Neuron (in vitro differentiated cells): ENCODE measurements around the gene FARSA.

Experiments used
- H2AFZ ChIP-seq: one replicate; pipeline ENCODE4 v1.6.1; 2013; ENCODE audit warnings: low read depth, mild to moderate bottlenecking, inconsistent platforms, low read length, moderate library complexity
- H3K27me3 ChIP-seq: one replicate; pipeline ENCODE4 v1.6.1; 2013; ENCODE audit warnings: low read length; ENCODE audit not compliant: insufficient read depth
- H3K36me3 ChIP-seq: one replicate; pipeline ENCODE4 v1.6.1; 2013; ENCODE audit warnings: low read length; ENCODE audit not compliant: insufficient read depth
- H3K4me1 ChIP-seq: one replicate; pipeline ENCODE4 v1.6.1; 2013; ENCODE audit warnings: low read length; ENCODE audit not compliant: insufficient read depth
- H3K4me3 ChIP-seq: 2 replicates; pipeline ENCODE4 v1.5.1; 2013; ENCODE audit warnings: mild to moderate bottlenecking, low read length, moderate library complexity
- H3K9me3 ChIP-seq: one replicate; pipeline ENCODE4 v1.6.1; 2013; ENCODE audit warnings: low read length

Gene FARSA

DNA sequence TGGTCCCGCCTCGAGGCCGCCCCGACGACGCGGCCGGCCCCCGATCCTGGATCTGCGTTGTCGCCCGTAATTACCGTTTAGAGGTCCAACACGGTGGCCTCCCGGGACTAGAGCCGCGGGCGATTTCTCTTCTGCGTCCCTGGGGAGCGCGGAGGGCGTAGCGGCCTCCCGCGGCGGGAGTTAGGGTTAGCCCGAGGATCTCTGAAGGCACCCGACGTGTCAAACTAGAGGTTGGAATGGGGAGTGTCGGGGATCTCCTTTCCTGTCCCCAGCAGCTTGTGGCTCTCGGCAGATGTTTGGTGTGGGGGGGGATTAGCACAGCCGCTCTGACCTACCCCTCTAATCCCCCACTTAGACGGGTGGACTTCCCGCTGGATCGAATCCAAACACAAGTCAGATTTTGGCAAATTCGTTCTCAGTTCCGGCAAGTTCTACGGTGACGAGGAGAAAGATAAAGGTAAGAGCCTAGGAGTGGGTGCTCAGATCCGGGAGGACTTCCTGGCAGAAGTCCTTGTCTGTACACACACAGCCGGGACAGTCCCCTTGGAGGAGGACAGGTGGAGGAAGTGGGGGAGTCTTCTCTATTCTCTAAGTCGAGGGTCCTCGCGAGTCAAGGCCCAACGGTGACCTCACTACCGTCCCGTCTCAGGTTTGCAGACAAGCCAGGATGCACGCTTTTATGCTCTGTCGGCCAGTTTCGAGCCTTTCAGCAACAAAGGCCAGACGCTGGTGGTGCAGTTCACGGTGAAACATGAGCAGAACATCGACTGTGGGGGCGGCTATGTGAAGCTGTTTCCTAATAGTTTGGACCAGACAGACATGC is 5.5 kb upstream of the FARSA start:
- Histone ChIP-seq H3K9me3 (no peaks in the 10 kb centered on the region), H3K36me3 (peaks cover 37% of the 10 kb centered on the region), H3K4me3 (peak overlapping the region; percentile 83), H3K27me3 (no peaks in the 10 kb centered on the region), H3K4me1 (peaks cover 24% of the 10 kb centered on the region), H2AFZ (no peak overlapping the region)

DNA sequence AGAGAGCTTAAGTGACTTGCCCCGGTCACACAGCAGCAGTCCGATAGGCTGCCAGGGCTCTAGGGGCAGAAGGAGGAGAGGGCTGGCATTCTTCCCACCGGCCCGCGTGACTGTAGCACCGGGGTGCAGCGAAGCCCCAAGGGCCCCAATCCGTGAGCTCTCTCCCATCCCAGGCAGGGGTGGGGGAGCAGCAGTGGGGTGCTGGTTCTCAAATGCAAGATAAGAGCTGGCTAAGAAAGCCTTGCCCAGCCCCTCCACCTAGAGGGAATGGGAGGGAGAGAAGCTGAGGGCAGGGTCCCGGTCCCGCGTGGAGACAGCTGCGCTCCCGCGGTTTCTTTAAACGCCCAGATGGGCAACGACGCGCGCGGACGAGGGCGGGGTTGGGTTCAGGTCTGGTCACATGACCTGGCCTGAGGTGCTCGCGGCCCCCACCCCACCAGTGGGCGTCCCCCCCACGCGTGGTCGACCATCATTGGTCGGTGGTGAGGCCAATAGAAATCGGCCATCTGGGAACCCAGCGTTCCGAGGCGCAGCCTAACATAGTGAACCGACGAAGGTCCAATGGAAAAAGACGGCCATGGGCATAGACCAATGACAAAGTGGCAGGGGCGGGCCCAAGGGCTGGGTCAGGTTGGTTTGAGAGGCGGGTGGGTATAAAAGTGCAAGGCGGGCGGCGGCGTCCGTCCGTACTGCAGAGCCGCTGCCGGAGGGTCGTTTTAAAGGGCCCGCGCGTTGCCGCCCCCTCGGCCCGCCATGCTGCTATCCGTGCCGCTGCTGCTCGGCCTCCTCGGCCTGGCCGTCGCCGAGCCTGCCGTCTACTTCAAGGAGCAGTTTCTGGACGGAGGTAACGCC is 4.6 kb upstream of the FARSA start, which contains the start of gene CALR:
Gene CALR (plus strand): TSS at position 683 of the 852 bp plus-strand sequence. CDS start 71 bp downstream, at position 754.
- peaks cover 28% of the 10 kb centered on the region for H3K36me3 ChIP-seq
- peaks cover 24% of the 10 kb centered on the region for H3K4me1 ChIP-seq
- peak within 1 kb of the TSS; percentile 50 for H2AFZ ChIP-seq
- H3K4me3 ChIP-seq: peak within 1 kb of the TSS; percentile 83
- no peaks in the 10 kb centered on the region for H3K27me3 ChIP-seq
- H3K9me3 ChIP-seq: no peaks in the 10 kb centered on the region

DNA sequence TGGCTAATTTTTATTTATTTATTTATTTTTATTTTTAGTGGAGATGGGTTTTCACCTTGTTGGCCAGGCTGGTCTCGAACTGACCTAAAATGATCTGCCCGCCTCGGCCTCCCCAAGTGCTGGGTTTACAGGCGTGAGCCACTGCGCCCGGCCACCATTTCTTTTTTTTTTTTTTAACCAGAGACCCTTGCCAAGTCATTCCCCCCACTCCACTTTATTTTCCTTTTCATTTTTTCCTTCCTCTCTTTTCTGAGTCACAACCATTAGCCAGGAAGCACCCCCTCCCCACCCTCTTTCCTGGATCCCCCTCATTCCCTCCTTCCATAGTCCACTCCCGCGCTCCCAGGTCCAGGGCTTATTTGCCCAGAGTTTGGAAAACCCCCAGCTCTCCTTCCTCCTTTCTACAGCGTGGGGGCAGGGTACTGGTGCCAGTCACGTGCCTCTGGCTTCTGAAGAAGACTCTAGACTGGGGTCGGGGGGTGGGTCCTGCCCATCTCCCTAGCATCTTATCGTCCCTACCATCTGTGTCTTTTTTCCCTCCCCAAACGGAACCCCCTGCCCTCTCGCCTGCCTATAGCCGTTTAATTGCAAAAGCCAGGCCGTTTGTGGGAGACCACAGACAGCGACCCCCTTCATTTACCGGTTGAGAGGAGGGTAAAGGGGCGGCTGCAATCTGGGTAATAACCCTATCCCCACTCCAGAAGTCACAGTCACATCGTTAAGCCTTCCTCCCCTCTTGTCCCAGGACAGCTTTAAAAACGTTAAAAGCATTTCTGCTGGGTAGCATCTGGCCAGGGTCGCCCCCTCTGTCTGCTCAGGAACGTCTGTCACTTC is 3.8 kb upstream of the FARSA start:
- H2AFZ ChIP-seq: peak overlapping the region; percentile 50
- H3K27me3 ChIP-seq: no peaks in the 10 kb centered on the region
- no peaks in the 10 kb centered on the region for H3K9me3 ChIP-seq

DNA sequence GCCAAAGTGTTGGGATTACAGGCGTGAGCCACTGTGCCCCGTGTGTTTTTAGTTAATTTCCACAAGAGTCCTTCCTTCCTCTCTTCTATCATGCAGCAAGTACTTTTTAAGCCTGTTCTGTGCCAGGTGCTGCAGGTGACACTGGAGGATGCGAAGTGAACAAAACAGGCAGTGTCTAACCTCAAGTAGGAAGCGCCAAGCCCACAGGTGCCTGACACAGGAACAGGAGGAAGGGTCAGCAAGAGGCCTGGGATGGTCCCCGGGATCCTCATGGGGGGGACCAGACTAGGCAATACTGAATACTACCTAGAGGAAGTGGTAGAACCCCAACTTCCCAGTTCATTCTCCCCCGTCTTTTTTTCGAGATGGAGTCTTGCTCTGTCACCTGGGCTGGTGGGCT is 3.1 kb upstream of the FARSA start:
- peaks cover 30% of the 10 kb centered on the region for H3K4me1 ChIP-seq
- no peaks in the 10 kb centered on the region for H3K9me3 ChIP-seq
- H3K4me3 ChIP-seq: no peak overlapping the region
- no peaks in the 10 kb centered on the region for H3K27me3 ChIP-seq
- H3K36me3 ChIP-seq: peaks cover 20% of the 10 kb centered on the region
- H2AFZ ChIP-seq: no peak overlapping the region

More for the DNA sequence above, 3.8 kb upstream of the FARSA start:
- peak overlapping the region; percentile 83 for H3K4me3 ChIP-seq
- H3K4me1 ChIP-seq: peaks cover 29% of the 10 kb centered on the region
- H3K36me3 ChIP-seq: peaks cover 26% of the 10 kb centered on the region

DNA sequence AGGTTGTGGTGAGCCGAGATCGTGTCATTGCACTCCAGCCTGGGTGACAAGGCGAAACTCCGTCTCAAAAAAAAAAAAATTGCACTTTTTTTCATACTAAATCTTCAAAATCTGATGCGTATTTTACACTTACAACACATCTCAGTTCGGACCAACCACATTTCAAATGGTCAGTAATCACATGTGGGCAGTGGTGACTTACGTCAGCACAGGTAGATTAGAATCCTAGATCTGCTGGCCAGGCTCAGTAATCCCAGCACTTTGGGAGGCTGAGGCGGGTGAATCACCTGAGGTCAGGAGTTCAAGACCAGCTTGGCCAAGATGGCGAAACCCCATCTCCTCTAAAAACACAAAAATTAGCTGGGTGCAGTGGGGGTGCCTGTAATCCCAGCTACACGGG is 1.6 kb upstream of the FARSA start:
- peaks cover 13% of the 10 kb centered on the region for H3K36me3 ChIP-seq

DNA sequence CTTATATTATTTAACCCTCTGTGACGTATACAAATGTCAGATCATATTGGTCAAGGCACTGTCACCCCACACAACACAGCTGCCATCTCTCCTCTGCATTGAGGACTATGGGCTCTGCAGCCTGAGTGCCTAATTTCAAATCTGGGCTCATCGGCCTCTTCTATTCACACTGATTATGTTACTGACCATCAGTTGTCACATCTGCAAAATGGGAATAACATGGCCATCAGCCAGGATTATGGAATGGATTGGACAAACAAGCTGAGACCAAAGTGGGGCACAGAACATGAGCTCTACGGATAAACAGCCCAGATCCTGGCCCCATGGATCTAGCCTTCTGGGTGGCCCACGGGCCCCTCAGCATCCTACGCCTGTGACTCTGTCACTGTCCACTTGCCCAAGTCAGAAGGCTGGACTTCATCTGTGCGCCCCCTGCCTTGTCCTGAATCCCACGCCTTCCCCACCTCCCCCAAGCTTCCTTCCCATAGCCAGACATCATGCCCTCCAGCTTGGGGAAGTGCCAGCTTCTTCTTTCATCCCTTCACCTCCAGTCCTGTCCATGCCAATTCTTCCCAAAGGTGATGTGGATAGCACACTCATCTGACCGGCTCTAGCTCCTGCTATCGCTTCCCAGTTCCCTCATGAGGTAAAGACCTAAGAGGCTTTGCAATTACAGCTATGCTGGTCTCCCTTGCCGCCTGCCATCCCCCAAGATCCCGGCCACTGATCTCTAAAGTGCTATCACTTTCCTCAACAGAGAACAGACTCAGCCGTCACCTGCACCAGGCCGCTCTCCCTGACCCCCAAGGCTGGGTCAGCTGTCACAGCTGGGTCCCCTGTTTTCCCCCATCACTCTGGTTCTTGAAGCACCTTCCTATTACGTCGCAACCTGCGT is 872 bp downstream of the FARSA start:
- Histone ChIP-seq H2AFZ (peak overlapping the region; percentile 44), H3K4me1 (peaks cover 12% of the 10 kb centered on the region), H3K36me3 (peaks cover 28% of the 10 kb centered on the region), H3K27me3 (no peaks in the 10 kb centered on the region), H3K4me3 (peak overlapping the region; percentile 82), H3K9me3 (no peaks in the 10 kb centered on the region)

More for the DNA sequence above, 1.6 kb upstream of the FARSA start:
- Histone ChIP-seq H3K4me3 (no peak overlapping the region), H3K27me3 (no peaks in the 10 kb centered on the region), H3K9me3 (no peaks in the 10 kb centered on the region), H2AFZ (no peak overlapping the region), H3K4me1 (peaks cover 25% of the 10 kb centered on the region)

DNA sequence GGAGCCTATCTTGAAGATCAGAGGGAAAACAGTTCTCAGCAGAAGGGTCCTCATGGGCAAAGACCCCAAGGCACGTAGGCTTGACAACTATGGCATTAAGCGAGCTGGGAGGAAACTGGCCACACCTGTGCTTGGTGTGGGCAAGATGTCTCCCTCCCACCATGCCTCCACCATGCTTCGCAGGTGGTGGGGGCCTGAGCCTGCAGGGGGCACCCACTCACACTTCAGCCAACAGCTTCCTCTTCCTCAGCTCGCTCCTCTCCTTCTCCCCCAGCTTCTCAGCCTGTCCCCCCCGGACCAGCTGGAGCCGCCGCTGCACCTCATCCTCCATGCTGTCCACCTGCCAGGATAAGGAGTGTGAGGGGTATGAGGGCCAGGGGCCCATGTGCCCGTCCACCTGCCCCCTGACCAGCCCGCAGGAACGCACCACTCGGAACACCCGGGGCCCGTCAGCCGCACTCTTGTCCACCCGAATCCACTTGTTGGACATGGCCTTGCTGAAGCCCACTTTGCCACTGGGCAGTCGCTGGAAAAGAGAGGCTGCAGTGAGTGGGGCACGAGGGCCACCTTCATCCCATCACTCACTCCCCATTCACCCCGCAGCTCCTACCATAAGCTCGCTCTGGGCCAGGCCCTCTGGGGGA is 3.4 kb downstream of the FARSA start:
- peaks cover 6% of the 10 kb centered on the region for H3K4me1 ChIP-seq

DNA sequence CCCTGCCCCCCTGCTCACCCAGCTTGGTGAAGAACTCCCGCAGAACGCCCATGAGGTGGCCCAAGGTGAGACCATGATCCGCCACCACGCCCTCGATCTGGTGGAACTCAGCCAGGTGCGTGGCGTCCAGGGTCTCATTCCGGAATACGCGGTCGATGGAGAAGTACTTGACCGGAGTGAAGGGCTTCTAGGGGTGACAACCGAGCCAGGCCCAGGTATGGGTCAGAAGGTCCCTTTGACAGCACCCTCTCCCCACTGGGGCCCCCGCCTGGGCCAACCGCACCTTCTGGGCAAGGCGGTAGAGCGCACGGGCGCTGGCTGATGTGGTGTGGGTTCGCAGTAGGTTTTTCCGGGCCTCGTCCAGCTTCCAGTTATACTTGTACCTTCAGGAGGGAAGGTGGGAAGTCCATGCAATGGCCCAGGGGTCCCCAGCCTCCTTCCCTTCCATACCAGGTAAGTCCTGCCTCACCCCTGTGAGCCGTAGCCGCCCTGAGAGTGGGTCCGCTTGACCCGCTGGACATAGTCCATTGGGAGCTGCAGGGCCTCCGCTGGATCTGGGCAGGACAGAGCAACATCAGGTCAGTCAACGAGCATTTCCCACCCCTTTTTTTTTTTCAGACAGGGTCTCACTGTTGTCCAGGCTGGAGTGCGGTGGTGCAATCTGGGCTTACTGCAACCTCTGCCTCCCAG is 8.7 kb downstream of the FARSA start:
- Histone ChIP-seq H3K4me1 (no peaks in the 10 kb centered on the region), H2AFZ (no peak overlapping the region), H3K4me3 (no peak overlapping the region), H3K9me3 (no peaks in the 10 kb centered on the region), H3K36me3 (peaks cover 60% of the 10 kb centered on the region), H3K27me3 (no peaks in the 10 kb centered on the region)

More for the DNA sequence above, 3.4 kb downstream of the FARSA start:
- H3K27me3 ChIP-seq: no peaks in the 10 kb centered on the region
- peaks cover 41% of the 10 kb centered on the region for H3K36me3 ChIP-seq
- no peak overlapping the region for H2AFZ ChIP-seq
- no peaks in the 10 kb centered on the region for H3K9me3 ChIP-seq
- no peak overlapping the region for H3K4me3 ChIP-seq

DNA sequence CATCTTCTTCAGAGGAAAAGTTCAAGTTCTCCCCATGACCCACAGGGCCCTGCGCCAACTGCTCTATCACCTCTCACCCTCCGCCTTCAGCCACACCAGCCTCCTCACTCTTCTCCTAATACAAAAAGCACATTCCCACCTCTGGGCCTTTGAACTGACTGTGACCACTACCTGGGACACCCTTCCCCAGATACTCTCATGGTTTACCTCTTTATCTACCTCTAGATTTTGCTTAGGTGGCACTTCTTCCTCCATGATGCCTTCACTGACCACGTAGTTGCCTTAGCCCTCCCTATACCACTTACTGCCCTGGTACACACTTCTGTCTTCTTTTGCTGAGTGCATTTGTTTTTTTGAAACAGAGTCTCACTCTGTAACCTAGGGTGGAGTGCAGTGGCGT is 10.6 kb downstream of the FARSA start:
- Histone ChIP-seq H2AFZ (no peak overlapping the region), H3K36me3 (peaks cover 44% of the 10 kb centered on the region), H3K4me3 (no peak overlapping the region), H3K27me3 (no peaks in the 10 kb centered on the region), H3K9me3 (no peaks in the 10 kb centered on the region), H3K4me1 (no peaks in the 10 kb centered on the region)

DNA sequence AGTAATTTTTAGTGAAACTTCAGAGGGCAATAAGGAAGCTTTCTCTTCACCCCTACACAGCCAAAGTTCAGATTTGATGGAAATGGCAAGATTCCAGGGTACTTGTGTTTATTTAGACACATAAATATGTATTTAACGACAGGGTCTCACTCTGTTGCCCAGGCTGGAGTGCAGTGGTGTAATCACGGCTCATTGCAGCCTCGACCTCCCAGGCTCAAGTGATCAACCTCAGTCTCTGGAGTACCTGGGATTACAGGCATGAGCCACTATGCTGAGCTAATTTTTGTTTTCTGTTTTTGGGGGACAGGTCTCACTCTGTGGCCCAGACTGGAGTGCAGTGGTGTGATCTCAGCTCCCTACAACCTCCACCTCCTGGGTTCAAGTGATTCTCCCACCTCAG is 12.5 kb downstream of the FARSA start:
- Histone ChIP-seq H3K9me3 (no peaks in the 10 kb centered on the region), H3K4me3 (no peak overlapping the region), H3K36me3 (peaks cover 35% of the 10 kb centered on the region), H3K27me3 (no peaks in the 10 kb centered on the region), H3K4me1 (no peaks in the 10 kb centered on the region), H2AFZ (no peak overlapping the region)

DNA sequence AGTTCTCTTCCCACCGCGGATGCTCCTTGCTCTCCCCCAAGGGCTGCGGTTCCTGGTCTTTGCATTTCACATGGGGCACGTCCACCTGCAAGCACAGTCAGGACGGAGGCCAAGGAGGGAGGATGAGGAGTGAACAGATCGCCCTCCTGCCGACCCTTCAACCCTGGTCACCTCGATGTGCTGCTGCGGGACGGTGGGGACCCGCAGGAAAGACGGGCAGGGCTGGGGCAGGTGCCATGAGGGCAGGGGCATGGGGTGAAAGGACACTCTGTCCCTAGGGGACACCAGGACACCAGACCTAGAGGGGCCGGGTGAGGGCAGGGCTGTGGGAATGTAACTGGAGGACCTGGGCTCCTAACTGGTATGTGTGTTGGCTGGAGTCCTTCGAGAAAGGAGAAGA is 15.3 kb downstream of the FARSA start:
- Histone ChIP-seq H3K9me3 (no peaks in the 10 kb centered on the region), H3K4me3 (no peak overlapping the region), H3K4me1 (peaks cover 6% of the 10 kb centered on the region), H2AFZ (no peak overlapping the region), H3K27me3 (no peaks in the 10 kb centered on the region), H3K36me3 (peaks cover 15% of the 10 kb centered on the region)
